Large intestine (tissue), 3 donors: ENCODE results near the gene ING2. TPM values are rescaled to one million over a fixed set of nuclear protein-coding genes. Genes with fewer than 3 reads are reported as not detected.
A peak's percentile ranks its signal among the peaks of the same experiment; 100 is the strongest.
"Not testable (repeated sequence)": the region's sequence is repeated elsewhere in the genome, so short reads cannot be mapped to it uniquely, and the experiment has no call there.

Source experiments
- DNase-seq, 2 donors: peaks; one replicate each; pipeline versions ENCODE4 v3.0.0 to v3.0.0-alpha.2; 2013
- H3K27ac ChIP-seq: one replicate; pipeline ENCODE4 v1.5.1; 2013; ENCODE audit warnings: low read length
- H3K27me3 ChIP-seq: 2 replicates; pipeline ENCODE4 v1.6.1; 2013; ENCODE audit warnings: low read length; ENCODE audit not compliant: control insufficient read depth, insufficient read depth
- H3K36me3 ChIP-seq: 2 replicates; pipeline ENCODE4 v1.6.1; 2013; ENCODE audit warnings: low read length; ENCODE audit not compliant: control insufficient read depth, insufficient read depth
- H3K4me1 ChIP-seq: one replicate; pipeline ENCODE4 v1.6.1; 2013; ENCODE audit warnings: low read length; ENCODE audit not compliant: control insufficient read depth, insufficient read depth
- H3K4me3 ChIP-seq: one replicate; pipeline ENCODE4 v1.5.1; 2013; ENCODE audit warnings: low read length
- H3K9me3 ChIP-seq: one replicate; pipeline ENCODE4 v1.6.1; 2013; ENCODE audit warnings: mild to moderate bottlenecking, low read depth, low read length, moderate library complexity; ENCODE audit not compliant: control insufficient read depth
- WGBS: methylation state at CpG from one replicate; pipeline ENCODE4 v1.1.5; 2013; ENCODE audit warnings: low lambda C conversion rate; ENCODE audit not compliant: insufficient coverage; 5-methylcytosine and 5-hydroxymethylcytosine counted together
- polyA plus RNA-seq: library from polyadenylated mRNA; unstranded; fragments of 120-200 nt; gene quantifications from one replicate; pipeline ENCODE4 v1.2.1, GENCODE V29; 2013

Gene ING2
- polyA plus RNA-seq, 1 donor = 30.8 TPM

- Histone ChIP-seq H3K36me3 (no peaks in the 10 kb centered on the region), H3K4me3 (no peak overlapping the region), H3K4me1 (no peaks in the 10 kb centered on the region), H3K27ac (no peak overlapping the region), H3K9me3 (no peaks in the 10 kb centered on the region), H3K27me3 (no peaks in the 10 kb centered on the region)
- WGBS = no CpG with 5 or more reads among the region's 1 CpG
- no peak for DNase-seq
These were observed 35.6 kb upstream of the ING2 start for GRCh38 chr4:183469285-183469684.

- H3K36me3 ChIP-seq = no peaks in the 10 kb centered on the region
- no peaks in the 10 kb centered on the region for H3K9me3 ChIP-seq
- 100% methylated on average over 1 of the region's 2 CpGs for WGBS
- no peaks in the 10 kb centered on the region for H3K27me3 ChIP-seq
- no peak overlapping the region for H3K4me3 ChIP-seq
- DNase-seq = no peak
- no peaks in the 10 kb centered on the region for H3K4me1 ChIP-seq
- no peak overlapping the region for H3K27ac ChIP-seq
These were observed 34.9 kb upstream of the ING2 start for GRCh38 chr4:183469936-183470335.

- no peaks in the 10 kb centered on the region for H3K36me3 ChIP-seq
- no peaks in the 10 kb centered on the region for H3K27me3 ChIP-seq
- no peak overlapping the region for H3K4me3 ChIP-seq
- no peaks in the 10 kb centered on the region for H3K4me1 ChIP-seq
- 100% methylated on average over 1 of the region's 4 CpGs for WGBS
- H3K27ac ChIP-seq = no peak overlapping the region
- no peaks in the 10 kb centered on the region for H3K9me3 ChIP-seq
- DNase-seq = peak; percentile 9 to 43
These were observed 34.0 kb upstream of the ING2 start for GRCh38 chr4:183470821-183471220.

GRCh38 chr4:183471946-183472708 is 32.7 kb upstream of the ING2 start:
- 65% methylated on average over 8 of the region's 12 CpGs for WGBS
- Histone ChIP-seq H3K27me3 (no peaks in the 10 kb centered on the region), H3K4me1 (no peaks in the 10 kb centered on the region), H3K9me3 (no peaks in the 10 kb centered on the region), H3K27ac (no peak overlapping the region), H3K4me3 (no peak overlapping the region), H3K36me3 (no peaks in the 10 kb centered on the region)
- peak; percentile 48 to 61 for DNase-seq

GRCh38 chr4:183478123-183478522 is 26.7 kb upstream of the ING2 start:
- Histone ChIP-seq H3K36me3 (no peaks in the 10 kb centered on the region), H3K4me3 (no peak overlapping the region), H3K4me1 (no peaks in the 10 kb centered on the region), H3K9me3 (peaks cover 2% of the 10 kb centered on the region), H3K27ac (no peak overlapping the region), H3K27me3 (peaks cover 4% of the 10 kb centered on the region)
- no peak for DNase-seq
- 56% methylated on average over 3 of the region's 5 CpGs for WGBS

GRCh38 chr4:183478926-183479325 is 25.9 kb upstream of the ING2 start:
- Histone ChIP-seq H3K9me3 (peaks cover 6% of the 10 kb centered on the region), H3K27ac (no peak overlapping the region), H3K36me3 (no peaks in the 10 kb centered on the region), H3K4me1 (no peaks in the 10 kb centered on the region), H3K27me3 (peaks cover 4% of the 10 kb centered on the region), H3K4me3 (no peak overlapping the region)
- no peak for DNase-seq
- 80% methylated on average over 1 of the region's 2 CpGs for whole genome bisulfite sequencing

- H3K36me3 ChIP-seq, H3K9me3 ChIP-seq, H3K4me3 ChIP-seq, H3K4me1 ChIP-seq, H3K27ac ChIP-seq, DNase-seq, H3K27me3 ChIP-seq: not testable (repeated sequence)
- no CpG with 5 or more reads among the region's 33 CpGs for WGBS
These were observed 22.3 kb upstream of the ING2 start for GRCh38 chr4:183482515-183483095.

- peaks cover 6% of the 10 kb centered on the region for H3K9me3 ChIP-seq
- no peak overlapping the region for H3K4me3 ChIP-seq
- H3K36me3 ChIP-seq = no peaks in the 10 kb centered on the region
- WGBS = 100% methylated on average over 3 of the region's 7 CpGs
- H3K27ac ChIP-seq = no peak overlapping the region
- H3K4me1 ChIP-seq = no peaks in the 10 kb centered on the region
- H3K27me3 ChIP-seq = no peaks in the 10 kb centered on the region
- DNase-seq = no peak
These were observed 20.9 kb upstream of the ING2 start for GRCh38 chr4:183483997-183484396.

- Histone ChIP-seq H3K36me3 (no peaks in the 10 kb centered on the region), H3K4me1 (no peaks in the 10 kb centered on the region), H3K9me3 (peaks cover 6% of the 10 kb centered on the region), H3K4me3 (no peak overlapping the region), H3K27ac (no peak overlapping the region), H3K27me3 (no peaks in the 10 kb centered on the region)
- no peak for DNase-seq
- WGBS = no CpG with 5 or more reads among the region's 11 CpGs
These were observed 19.3 kb upstream of the ING2 start for GRCh38 chr4:183485411-183486160.

GRCh38 chr4:183492791-183493222 is 12.1 kb upstream of the ING2 start:
- H3K27me3 ChIP-seq = no peaks in the 10 kb centered on the region
- H3K4me3 ChIP-seq = no peak overlapping the region
- peaks cover 3% of the 10 kb centered on the region for H3K9me3 ChIP-seq
- H3K36me3 ChIP-seq = no peaks in the 10 kb centered on the region
- no peaks in the 10 kb centered on the region for H3K4me1 ChIP-seq
- no peak overlapping the region for H3K27ac ChIP-seq
- WGBS = no CpG with 5 or more reads among the region's 3 CpGs
- peak in 1 of 2 donors; percentile 36 for DNase-seq
